IMR-90 (cell line): Measurements from ENCODE around the gene GPI. TPM values are rescaled to one million over a fixed set of nuclear protein-coding genes. Genes with fewer than 3 reads are reported as not detected.

Experiments
- ATAC-seq: fragments of 200-7000 bp; cut with Tn5 transposase; 2 replicates; pipeline ENCODE4 v1.9.1; 2020; ENCODE audit warnings: low read depth, mild to moderate bottlenecking, moderate library complexity
- BruUV-seq: library from RNA; stranded (reverse); fragments of 400-500 nt; replicated peaks from 2 replicates; lab custom pipeline; 2021; lab: Mats Ljungman, UMichigan
- CTCF ChIA-PET: fragments of 300-600 bp; formaldehyde crosslinking; extraction: SDS; loops from one replicate; lab custom pipeline; 2021; ENCODE audit warnings: antibody characterized with exemption; lab: Yijun Ruan, JAX
- POLR2A ChIA-PET: fragments of 300-600 bp; sonication (Branson Sonifier 250); formaldehyde crosslinking; loops from one replicate; lab custom pipeline; 2022; ENCODE audit warnings: antibody characterized with exemption; ENCODE audit not compliant: unreplicated experiment; lab: Charles Lee
- DNase-seq: peaks from one replicate; pipeline ENCODE4 v3.0.0; 2013
- H2AFZ ChIP-seq: replicated peaks from 2 replicates; pipeline ENCODE3; 2013; ENCODE audit warnings: low read length, mild to moderate bottlenecking; ENCODE audit not compliant: poor library complexity
- H2AK5ac ChIP-seq: 2 replicates; pipeline ENCODE4 v1.6.1; 2013; ENCODE audit warnings: low read depth, low read length, inconsistent platforms
- H2AK9ac ChIP-seq: replicated peaks from 2 replicates; pipeline ENCODE3; 2013; ENCODE audit warnings: mild to moderate bottlenecking, low read depth, low read length, moderate library complexity; ENCODE audit not compliant: poor library complexity
- H2BK120ac ChIP-seq: 2 replicates; pipeline ENCODE4 v1.6.1; 2013; ENCODE audit warnings: low read depth, low read length, inconsistent platforms
- H2BK15ac ChIP-seq: 3 replicates; pipeline ENCODE4 v1.6.1; 2013; ENCODE audit warnings: low read depth, low read length, inconsistent platforms
- H2BK20ac ChIP-seq: 2 replicates; pipeline ENCODE4 v1.6.1; 2013; ENCODE audit warnings: low read depth, mild to moderate bottlenecking, inconsistent platforms, low read length, moderate library complexity
- H2BK5ac ChIP-seq: 2 replicates; pipeline ENCODE4 v1.6.1; 2013; ENCODE audit warnings: mild to moderate bottlenecking, low read depth, low read length, inconsistent platforms; ENCODE audit not compliant: poor library complexity, severe bottlenecking
- H3K14ac ChIP-seq: replicated peaks from 2 replicates; pipeline ENCODE4 v1.6.1; 2013; ENCODE audit warnings: low read depth, low read length, inconsistent platforms
- H3K18ac ChIP-seq: 2 replicates; pipeline ENCODE4 v1.6.1; 2013; ENCODE audit warnings: low read depth, low read length, control low read depth
- H3K23ac ChIP-seq: 2 replicates; pipeline ENCODE4 v1.6.1; 2013; ENCODE audit warnings: low read depth, low read length, inconsistent platforms
- H3K27ac ChIP-seq: 2 replicates; pipeline ENCODE4 v1.5.1; 2013; ENCODE audit warnings: mild to moderate bottlenecking, control low read depth, low read length; ENCODE audit not compliant: insufficient read depth
- H3K27me3 ChIP-seq: 2 replicates; pipeline ENCODE4 v1.6.1; 2013; ENCODE audit warnings: low read length; ENCODE audit not compliant: control insufficient read depth, insufficient read depth
- H3K36me3 ChIP-seq: 2 replicates; pipeline ENCODE4 v1.6.1; 2013; ENCODE audit warnings: low read length, mixed read lengths; ENCODE audit not compliant: control insufficient read depth, insufficient read depth
- H3K4ac ChIP-seq: 2 replicates; pipeline ENCODE4 v1.6.1; 2013; ENCODE audit warnings: low read depth, low read length, inconsistent platforms
- H3K4me1 ChIP-seq: 2 replicates; pipeline ENCODE4 v1.6.1; 2013; ENCODE audit warnings: low read length, mixed read lengths; ENCODE audit not compliant: control insufficient read depth, insufficient read depth
- H3K4me2 ChIP-seq: 2 replicates; pipeline ENCODE4 v1.6.1; 2013; ENCODE audit warnings: low read depth, mild to moderate bottlenecking, control low read depth, low read length, moderate library complexity
- H3K4me3 ChIP-seq: 2 replicates; pipeline ENCODE4 v1.5.1; 2013; ENCODE audit warnings: low read depth, mild to moderate bottlenecking, control low read depth, low read length, moderate library complexity; ENCODE audit not compliant: insufficient read depth
- H3K56ac ChIP-seq: 2 replicates; pipeline ENCODE4 v1.6.1; 2013; ENCODE audit warnings: low read length, inconsistent platforms; ENCODE audit not compliant: insufficient read depth; ENCODE audit errors: extremely low read depth
- H3K79me1 ChIP-seq, 2 experiments: 2 replicates each; pipeline ENCODE4 v1.6.1; 2013; ENCODE audit warnings: low read length in 2 of 2, inconsistent platforms in 1 of 2, low read depth in 1 of 2
- H3K9ac ChIP-seq: 2 replicates; pipeline ENCODE4 v1.6.1; 2013; ENCODE audit warnings: low read depth, low read length, control low read depth
- H3K9me1 ChIP-seq: 2 replicates; pipeline ENCODE4 v1.6.1; 2013; ENCODE audit warnings: low read length, inconsistent platforms; ENCODE audit not compliant: insufficient read depth
- H3K9me3 ChIP-seq: 2 replicates; pipeline ENCODE4 v1.6.1; 2013; ENCODE audit warnings: low read length; ENCODE audit not compliant: control insufficient read depth, insufficient read depth
- H4K20me1 ChIP-seq: 2 replicates; pipeline ENCODE4 v1.6.1; 2013; ENCODE audit warnings: low read length, inconsistent platforms; ENCODE audit not compliant: insufficient read depth
- H4K5ac ChIP-seq: 2 replicates; pipeline ENCODE4 v1.6.1; 2013; ENCODE audit warnings: mild to moderate bottlenecking, low read depth, low read length, control low read depth
- H4K8ac ChIP-seq, 2 experiments: 2 replicates each; pipeline ENCODE4 v1.6.1; 2013; ENCODE audit warnings: low read depth in 2 of 2, low read length in 2 of 2, control low read depth in 1 of 2, inconsistent platforms in 1 of 2
- H4K91ac ChIP-seq: 2 replicates; pipeline ENCODE4 v1.6.1; 2013; ENCODE audit warnings: low read depth, low read length, inconsistent platforms; ENCODE audit not compliant: insufficient read depth
- BHLHE40 ChIP-seq: fragments of 150-350 bp; IDR thresholded peaks from 2 replicates; pipeline ENCODE4 v1.6.1; 2016; ENCODE audit warnings: mild to moderate bottlenecking, low read depth, low read length
- CEBPB ChIP-seq: IDR thresholded peaks from 2 replicates; pipeline ENCODE4 v1.6.1; 2012; ENCODE audit warnings: low read depth, low read length, improper control_type of control experiment
- CHD1 ChIP-seq: IDR thresholded peaks from 2 replicates; pipeline ENCODE4 v1.6.1; 2012; ENCODE audit warnings: low read depth, low read length, improper control_type of control experiment
- FOS ChIP-seq: fragments of 150-350 bp; IDR thresholded peaks from 2 replicates; pipeline ENCODE4 v1.6.1; 2016; ENCODE audit warnings: low read depth, low read length
- MAZ ChIP-seq: IDR thresholded peaks from 2 replicates; pipeline ENCODE4 v1.6.1; 2012; ENCODE audit warnings: low read depth, mild to moderate bottlenecking, low read length, improper control_type of control experiment, moderate library complexity, borderline replicate concordance
- MXI1 ChIP-seq: IDR thresholded peaks from 2 replicates; pipeline ENCODE4 v1.6.1; 2012; ENCODE audit warnings: low read depth, mild to moderate bottlenecking, low read length, moderate library complexity, borderline replicate concordance
- NFE2L2 ChIP-seq: fragments of 150-350 bp; IDR thresholded peaks from 2 replicates; pipeline ENCODE4 v1.6.1; 2016; ENCODE audit warnings: low read depth, mild to moderate bottlenecking, low read length
- POLR2A ChIP-seq: IDR thresholded peaks from 2 replicates; pipeline ENCODE4 v1.6.1; 2012; ENCODE audit warnings: mild to moderate bottlenecking, low read depth, low read length
- RAD21 ChIP-seq: IDR thresholded peaks from 2 replicates; pipeline ENCODE4 v1.6.1; 2012; ENCODE audit warnings: low read length, improper control_type of control experiment
- RCOR1 ChIP-seq: IDR thresholded peaks from 2 replicates; pipeline ENCODE4 v1.6.1; 2012; ENCODE audit warnings: mild to moderate bottlenecking, low read length, improper control_type of control experiment; ENCODE audit not compliant: insufficient replicate concordance
- SMC3 ChIP-seq: fragments of 150-350 bp; IDR thresholded peaks from 2 replicates; pipeline ENCODE4 v1.6.1; 2016; ENCODE audit warnings: low read depth, mild to moderate bottlenecking, antibody characterized with exemption, low read length, moderate library complexity
- WGBS, 2 experiments: methylation state at CpG; one replicate each; pipeline versions ENCODE4 v1.1.5 to v1.1.7; 2013; ENCODE audit warnings: missing lambda C conversion rate in 2 of 2; ENCODE audit not compliant: insufficient read length in 1 of 2; ENCODE audit errors: extremely low coverage in 2 of 2; 5-methylcytosine and 5-hydroxymethylcytosine counted together
- dilution Hi-C: fragments of 300-500 bp; cut with HindIII; formaldehyde crosslinking; loops from one replicate; pipeline ENCODE4 v1.14.3; 2018; ENCODE audit warnings: low sequenced_read_pairs; ENCODE audit not compliant: unreplicated experiment
- in situ Hi-C: fragments of 300-500 bp; cut with MboI; formaldehyde crosslinking; loops from 3 replicates; pipeline ENCODE4 v1.14.3; 2019; ENCODE audit warnings: low sequenced_read_pairs, inconsistent platforms, mixed read lengths
- intact Hi-C: fragments of 100-400 bp; cut with micrococcal nuclease; formaldehyde crosslinking; loops from 2 replicates; pipeline ENCODE4 v1.10.0; 2022
- polyA plus RNA-seq, 3 experiments: library from polyadenylated mRNA; depleted of rRNA; stranded (reverse); fragments of >200 nt; gene quantifications; 2 replicates each; pipeline ENCODE4 v1.2.3, GENCODE V29; 2012; ENCODE audit warnings: low replicate concordance in 1 of 3
- total RNA-seq: library from RNA; depleted of rRNA; stranded (reverse); fragments of >200 nt; gene quantifications from 2 replicates; pipeline ENCODE4 v1.2.3, GENCODE V29; 2012
- TF ChIP-seq, protein P1 (sequence below): conservative IDR thresholded peaks from 2 replicates; pipeline ENCODE4 v1.5.1; 2012; ENCODE audit warnings: mild to moderate bottlenecking, low read depth, low read length, improper control_type of control experiment
- TF ChIP-seq, protein P2 (sequence below): fragments of 150-350 bp; IDR thresholded peaks from 2 replicates; pipeline ENCODE4 v1.6.1; 2016; ENCODE audit warnings: low read depth, mild to moderate bottlenecking, low read length, moderate library complexity, borderline replicate concordance

Gene GPI
- total and polyA plus RNA-seq, 2 of the 4 experiments (the other 2 are of a cell fraction), result 147 to 239 TPM

DNA sequence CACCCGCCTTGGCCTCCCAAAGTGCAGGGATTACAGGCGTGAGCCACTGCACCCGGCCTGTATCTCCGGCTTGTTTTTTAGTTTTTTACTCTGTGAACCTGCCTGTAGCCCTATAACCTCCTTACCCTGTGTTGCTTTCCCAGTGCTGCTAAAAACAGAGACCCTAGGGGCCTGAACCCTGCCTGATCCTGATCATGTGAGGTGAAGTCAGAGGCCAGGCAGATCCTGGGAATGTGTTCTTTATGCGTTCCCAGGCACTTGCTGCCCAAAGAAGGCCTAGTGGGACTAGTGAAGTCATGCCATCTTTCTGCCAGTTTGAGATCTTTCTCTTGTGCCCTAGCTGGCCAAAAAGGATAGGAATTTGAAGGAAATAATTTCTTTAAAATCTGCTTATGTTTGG lies 67.8 kb downstream of the GPI start:
- Histone ChIP-seq H2AK9ac (no peak overlapping the region), H2AFZ (no peak overlapping the region), H2BK120ac (no peak overlapping the region), H3K36me3 (peaks cover 21% of the 10 kb centered on the region), H2BK20ac (no peak overlapping the region), H2AK5ac (no peak overlapping the region), H3K14ac (no peak overlapping the region), H3K4me3 (no peak overlapping the region), H2BK15ac (no peak overlapping the region), H3K9me1 (peaks cover 7% of the 10 kb centered on the region; the same call in 1 of the 2 replicates), H3K4ac (no peak overlapping the region), H3K18ac (peak overlapping the region; percentile 54; the same call in 1 of the 2 replicates), H4K5ac (peak overlapping the region; percentile 44; the same call in 1 of the 2 replicates), H3K23ac (peak overlapping the region; percentile 1; the same call in 1 of the 2 replicates), H3K9me3 (no peaks in the 10 kb centered on the region), H3K4me1 (peaks cover 22% of the 10 kb centered on the region), H2BK5ac (peak overlapping the region; percentile 3), H3K9ac (no peak overlapping the region), H3K27ac (peak overlapping the region; percentile 67; the same call in 1 of the 2 replicates), H4K20me1 (peaks cover 62% of the 10 kb centered on the region), H3K27me3 (no peaks in the 10 kb centered on the region), H4K8ac (no peak overlapping the region), H3K56ac (no peak overlapping the region), H4K91ac (no peak overlapping the region), H3K4me2 (peak overlapping the region; percentile 59; the same call in 1 of the 2 replicates), H3K79me1 (peaks cover 14 to 57% of the 10 kb centered on the region in 2 experiments)
- no peak for DNase-seq
- WGBS, 2 experiments, result 92% methylated on average over 4 of the region's 5 CpGs; no CpG with 5 or more reads in 1 of the 2 experiments
- intact Hi-C loops, result loop anchor here (2.0 to 10.0 kb wide), 3 partner anchors 20 to 208 kb away; no protein-coding TSS in a partner anchor
- ChIA-PET CTCF (no interaction called here), POLR2A (no interaction called here)
- no peak for ATAC-seq
- TF ChIP-seq RCOR1 (no peak), POLR2A (no peak), MXI1 (no peak), SMC3 (no peak), RAD21 (no peak), FOS (no peak), BHLHE40 (no peak), NFE2L2 (no peak), MAZ (no peak), CEBPB (no peak), CHD1 (no peak)
- TF ChIP-seq, protein P1, sequence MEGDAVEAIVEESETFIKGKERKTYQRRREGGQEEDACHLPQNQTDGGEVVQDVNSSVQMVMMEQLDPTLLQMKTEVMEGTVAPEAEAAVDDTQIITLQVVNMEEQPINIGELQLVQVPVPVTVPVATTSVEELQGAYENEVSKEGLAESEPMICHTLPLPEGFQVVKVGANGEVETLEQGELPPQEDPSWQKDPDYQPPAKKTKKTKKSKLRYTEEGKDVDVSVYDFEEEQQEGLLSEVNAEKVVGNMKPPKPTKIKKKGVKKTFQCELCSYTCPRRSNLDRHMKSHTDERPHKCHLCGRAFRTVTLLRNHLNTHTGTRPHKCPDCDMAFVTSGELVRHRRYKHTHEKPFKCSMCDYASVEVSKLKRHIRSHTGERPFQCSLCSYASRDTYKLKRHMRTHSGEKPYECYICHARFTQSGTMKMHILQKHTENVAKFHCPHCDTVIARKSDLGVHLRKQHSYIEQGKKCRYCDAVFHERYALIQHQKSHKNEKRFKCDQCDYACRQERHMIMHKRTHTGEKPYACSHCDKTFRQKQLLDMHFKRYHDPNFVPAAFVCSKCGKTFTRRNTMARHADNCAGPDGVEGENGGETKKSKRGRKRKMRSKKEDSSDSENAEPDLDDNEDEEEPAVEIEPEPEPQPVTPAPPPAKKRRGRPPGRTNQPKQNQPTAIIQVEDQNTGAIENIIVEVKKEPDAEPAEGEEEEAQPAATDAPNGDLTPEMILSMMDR, result no peak
- TF ChIP-seq, protein P2, sequence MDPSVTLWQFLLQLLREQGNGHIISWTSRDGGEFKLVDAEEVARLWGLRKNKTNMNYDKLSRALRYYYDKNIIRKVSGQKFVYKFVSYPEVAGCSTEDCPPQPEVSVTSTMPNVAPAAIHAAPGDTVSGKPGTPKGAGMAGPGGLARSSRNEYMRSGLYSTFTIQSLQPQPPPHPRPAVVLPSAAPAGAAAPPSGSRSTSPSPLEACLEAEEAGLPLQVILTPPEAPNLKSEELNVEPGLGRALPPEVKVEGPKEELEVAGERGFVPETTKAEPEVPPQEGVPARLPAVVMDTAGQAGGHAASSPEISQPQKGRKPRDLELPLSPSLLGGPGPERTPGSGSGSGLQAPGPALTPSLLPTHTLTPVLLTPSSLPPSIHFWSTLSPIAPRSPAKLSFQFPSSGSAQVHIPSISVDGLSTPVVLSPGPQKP, result no peak
- BruUV-seq, result no TSS peak
- in situ Hi-C loops, result no loop called here
- dilution Hi-C loops, result no loop called here
